ENCODE results near the gene SLAIN1. TPM values are rescaled to one million over a fixed set of nuclear protein-coding genes. Genes with fewer than 3 reads are reported as not detected.
A peak's percentile ranks its signal among the peaks of the same experiment; 100 is the strongest.

Gene SLAIN1
- total RNA-seq, 2 experiments from 2014 or later = 40.1 to 44.2 TPM

DNA sequence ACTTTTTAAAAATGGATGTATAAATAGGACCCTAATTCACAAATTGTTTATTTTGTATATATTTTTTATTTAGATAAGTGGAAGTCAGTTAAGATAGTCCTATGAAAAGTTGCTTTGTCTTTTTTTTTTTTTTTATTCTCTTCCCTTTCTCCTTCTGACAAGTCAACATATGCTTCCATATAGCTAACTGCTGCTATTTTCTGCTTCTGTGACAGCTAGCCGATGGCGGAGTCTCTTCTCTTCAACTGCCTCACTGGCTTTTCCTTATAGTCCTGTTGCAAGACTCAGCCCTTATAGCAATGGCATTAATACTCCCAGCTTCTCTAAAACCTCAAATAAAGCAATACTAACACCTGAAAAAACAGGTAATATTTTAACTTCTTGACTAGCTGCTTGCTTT lies 45.3 kb downstream of the SLAIN1 start:
- peaks cover 36% of the 10 kb centered on the region for H3K36me3 Mint-ChIP-seq
- H3K27ac Mint-ChIP-seq = no peak overlapping the region
- ATAC-seq = no peak
- H3K27me3 Mint-ChIP-seq = no peaks in the 10 kb centered on the region
- DNase-seq = no peak
- H3K9me3 Mint-ChIP-seq (ENCODE audit: low read depth) = no peaks in the 10 kb centered on the region
- no peak overlapping the region for H3K4me3 Mint-ChIP-seq
- CTCF ChIA-PET = interaction anchor here (1.1 to 1.3 kb wide), 2 partner anchors 13 to 150 kb away, joined by 3 read pairs; no protein-coding TSS in a partner anchor
- peaks cover 15% of the 10 kb centered on the region for H3K4me1 Mint-ChIP-seq

DNA sequence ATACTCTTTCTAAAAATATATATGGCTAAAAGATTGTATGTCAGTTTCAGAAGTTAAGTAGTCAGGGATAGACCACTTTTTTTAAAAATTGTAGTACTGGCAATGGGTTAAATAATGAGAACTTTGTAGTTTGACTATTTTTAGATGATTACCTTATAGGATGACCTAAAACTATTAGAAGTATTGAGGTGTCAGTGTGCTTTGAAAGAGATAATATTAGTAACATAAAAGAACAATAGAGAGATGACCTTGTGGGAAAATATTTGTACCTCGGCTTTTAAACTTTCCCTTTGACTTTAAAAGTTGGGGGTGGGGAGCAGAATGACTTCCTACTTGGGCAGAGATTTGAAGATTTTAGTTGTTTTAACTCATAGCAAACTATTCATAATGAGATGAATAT lies 48.3 kb downstream of the SLAIN1 start:
- Mint-ChIP-seq H3K4me1 (peaks cover 2% of the 10 kb centered on the region), H3K27me3 (no peaks in the 10 kb centered on the region), H3K4me3 (no peak overlapping the region), H3K9me3 (ENCODE audit: low read depth) (no peaks in the 10 kb centered on the region), H3K27ac (no peak overlapping the region), H3K36me3 (peaks cover 31% of the 10 kb centered on the region)
- DNase-seq = no peak
- CTCF ChIA-PET = no interaction called here
- no peak for ATAC-seq

GRCh38 chr13:77749344-77749880 lies 51.9 kb downstream of the SLAIN1 start:
- no peak overlapping the region for H3K27ac Mint-ChIP-seq
- peaks cover 10% of the 10 kb centered on the region for H3K4me1 Mint-ChIP-seq
- H3K9me3 Mint-ChIP-seq (ENCODE audit: low read depth) = no peaks in the 10 kb centered on the region

DNA sequence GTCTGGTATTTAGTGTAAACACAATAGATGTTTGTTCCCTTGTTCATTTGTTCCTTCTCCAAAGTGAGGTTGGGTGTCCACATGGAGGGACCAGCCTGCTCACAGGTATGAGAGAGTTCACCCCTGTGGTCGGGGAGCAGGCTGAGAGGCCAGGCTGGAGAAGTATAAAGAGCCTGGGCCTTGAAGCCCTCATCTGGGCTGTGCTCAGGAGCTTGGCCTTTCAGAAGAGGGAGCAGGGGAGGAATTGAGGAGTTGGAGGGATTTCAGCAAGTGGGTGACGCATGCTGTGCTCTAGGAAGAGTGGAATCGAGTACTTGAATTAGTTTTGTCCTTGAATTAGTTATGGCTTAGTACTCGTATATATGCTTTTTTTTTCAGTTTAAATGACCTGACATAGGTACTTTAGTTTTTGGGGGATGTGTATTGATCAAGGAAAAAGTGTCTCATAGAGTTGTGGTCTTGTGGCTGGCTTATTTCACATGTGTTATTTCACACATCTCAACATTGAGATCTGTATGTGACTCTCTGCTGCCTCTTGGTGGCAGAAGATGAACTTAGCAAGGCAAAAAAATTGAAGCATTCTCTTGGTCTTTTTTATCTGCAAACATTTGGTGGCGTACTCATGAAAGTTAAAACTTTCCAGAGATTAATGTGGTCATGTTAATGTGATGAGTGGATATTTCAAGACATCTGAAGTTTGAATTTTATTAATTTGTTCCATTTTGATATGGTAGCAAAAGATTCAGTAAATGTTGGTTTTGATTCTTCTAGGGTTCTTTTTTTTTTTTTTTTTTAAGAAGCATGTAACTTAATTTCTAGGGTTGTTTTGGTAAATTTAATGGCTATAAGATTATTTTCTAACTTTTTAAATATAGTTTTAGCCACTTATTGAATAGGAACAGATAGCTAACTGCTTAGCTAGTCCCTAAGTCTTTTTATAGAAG lies 54.3 kb downstream of the SLAIN1 start:
- CTCF ChIA-PET = interaction anchor here (0.6 to 4.0 kb wide), 10 partner anchors 55 to 1875 kb away, joined by 3 to 20 read pairs (median 4); no protein-coding TSS in a partner anchor
- Mint-ChIP-seq H3K4me1 (peaks cover 10% of the 10 kb centered on the region), H3K27me3 (no peaks in the 10 kb centered on the region)

More at GRCh38 chr13:77749344-77749880, 51.9 kb downstream of the SLAIN1 start:
- DNase-seq (no peak), ATAC-seq (no peak)
- Mint-ChIP-seq H3K27me3 (no peaks in the 10 kb centered on the region), H3K36me3 (peaks cover 27% of the 10 kb centered on the region), H3K4me3 (no peak overlapping the region)
- CTCF ChIA-PET = interaction anchor here (0.7 to 4.0 kb wide), 5 partner anchors 15 to 271 kb away, joined by 3 to 17 read pairs (median 3); no protein-coding TSS in a partner anchor

DNA sequence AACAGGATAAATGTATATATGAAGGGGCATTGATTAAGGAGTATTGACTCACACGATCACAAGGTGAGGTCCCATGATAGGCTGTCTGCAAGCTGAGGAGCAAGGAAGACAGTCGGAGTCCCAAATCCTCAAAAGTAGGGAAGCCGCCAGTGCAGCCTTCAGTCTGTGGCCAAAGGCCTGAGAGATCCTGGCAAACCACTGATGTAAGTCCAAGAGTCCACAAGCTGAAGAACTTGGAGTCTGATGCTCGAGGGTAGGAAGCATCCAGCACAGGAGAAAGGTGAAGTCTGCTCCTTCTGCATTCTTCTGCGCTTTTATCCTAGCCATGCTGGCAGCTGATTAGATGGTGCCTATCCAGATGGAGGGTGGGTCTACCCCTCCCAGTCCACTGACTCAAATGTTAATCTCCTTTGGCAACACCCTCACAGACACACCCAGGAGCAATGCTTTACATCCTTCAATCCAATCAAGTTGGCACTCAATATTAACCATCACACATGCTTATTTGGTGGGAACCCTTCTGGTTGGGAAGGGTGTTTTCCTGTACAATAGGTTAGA lies 55.1 kb downstream of the SLAIN1 start:
- Mint-ChIP-seq H3K27me3 (no peaks in the 10 kb centered on the region), H3K36me3 (peaks cover 21% of the 10 kb centered on the region), H3K4me1 (peaks cover 10% of the 10 kb centered on the region), H3K4me3 (no peak overlapping the region), H3K27ac (no peak overlapping the region), H3K9me3 (ENCODE audit: low read depth) (no peaks in the 10 kb centered on the region)
- ATAC-seq = no peak
- no peak for DNase-seq
- CTCF ChIA-PET = interaction anchor here (0.6 to 2.2 kb wide), 9 partner anchors 56 to 1876 kb away, joined by 3 to 20 read pairs (median 4); no protein-coding TSS in a partner anchor

More for the DNA sequence above, 54.3 kb downstream of the SLAIN1 start:
- Mint-ChIP-seq H3K27ac (peak overlapping the region; percentile 9), H3K4me3 (no peak overlapping the region), H3K9me3 (ENCODE audit: low read depth) (no peaks in the 10 kb centered on the region), H3K36me3 (peaks cover 22% of the 10 kb centered on the region)
- ATAC-seq (peak; percentile 79), DNase-seq (peak; percentile 67)

DNA sequence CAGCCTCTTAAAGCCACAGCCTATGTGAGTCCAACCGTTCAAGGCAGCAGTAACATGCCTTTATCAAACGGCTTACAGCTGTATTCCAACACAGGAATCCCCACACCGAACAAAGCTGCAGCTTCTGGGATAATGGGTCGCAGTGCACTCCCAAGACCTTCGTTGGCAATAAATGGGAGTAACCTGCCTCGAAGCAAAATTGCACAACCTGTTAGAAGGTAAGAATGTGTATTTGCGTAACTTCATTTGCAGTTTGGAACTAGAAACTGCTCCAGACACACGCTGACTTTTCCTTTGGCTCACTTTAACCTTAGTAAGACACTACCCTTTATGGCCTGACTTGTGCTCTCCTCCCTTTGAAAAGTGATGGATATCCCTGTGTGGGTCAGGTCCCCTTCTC lies 63.4 kb downstream of the SLAIN1 start:
- no peaks in the 10 kb centered on the region for H3K4me1 Mint-ChIP-seq
- CTCF ChIA-PET = interaction anchor here (1.4 kb wide), 1 partner anchor 17 kb away, joined by 7 read pairs; no protein-coding TSS in a partner anchor

DNA sequence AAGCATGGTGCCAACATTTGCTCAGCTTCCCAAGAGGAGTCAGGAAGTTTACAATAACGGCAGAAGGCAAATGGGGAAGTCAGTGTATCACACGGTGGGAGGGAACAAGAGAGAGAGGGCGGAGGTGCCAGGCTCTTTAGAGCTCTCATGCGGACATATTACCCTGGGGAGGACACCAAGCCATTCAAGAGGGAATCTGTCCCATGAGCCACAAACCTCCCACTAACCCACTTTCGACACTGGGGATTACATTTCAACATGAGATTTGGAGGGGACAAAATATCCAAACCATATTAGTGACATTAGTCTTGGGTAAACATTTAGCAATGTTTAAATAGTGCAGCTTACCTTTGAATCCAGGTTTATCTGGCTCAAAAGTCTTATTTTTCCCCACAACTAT lies 69.9 kb downstream of the SLAIN1 start:
- Mint-ChIP-seq H3K4me1 (peaks cover 4% of the 10 kb centered on the region), H3K36me3 (peaks cover 56% of the 10 kb centered on the region), H3K9me3 (ENCODE audit: low read depth) (no peaks in the 10 kb centered on the region), H3K27me3 (no peaks in the 10 kb centered on the region), H3K27ac (no peak overlapping the region), H3K4me3 (no peak overlapping the region)
- no peak for DNase-seq
- ATAC-seq = no peak
- CTCF ChIA-PET = no interaction called here

More for the DNA sequence above, 63.4 kb downstream of the SLAIN1 start:
- Mint-ChIP-seq H3K36me3 (peaks cover 68% of the 10 kb centered on the region), H3K4me3 (no peak overlapping the region), H3K27ac (no peak overlapping the region), H3K27me3 (no peaks in the 10 kb centered on the region), H3K9me3 (ENCODE audit: low read depth) (no peaks in the 10 kb centered on the region)
- ATAC-seq (no peak), DNase-seq (no peak)

DNA sequence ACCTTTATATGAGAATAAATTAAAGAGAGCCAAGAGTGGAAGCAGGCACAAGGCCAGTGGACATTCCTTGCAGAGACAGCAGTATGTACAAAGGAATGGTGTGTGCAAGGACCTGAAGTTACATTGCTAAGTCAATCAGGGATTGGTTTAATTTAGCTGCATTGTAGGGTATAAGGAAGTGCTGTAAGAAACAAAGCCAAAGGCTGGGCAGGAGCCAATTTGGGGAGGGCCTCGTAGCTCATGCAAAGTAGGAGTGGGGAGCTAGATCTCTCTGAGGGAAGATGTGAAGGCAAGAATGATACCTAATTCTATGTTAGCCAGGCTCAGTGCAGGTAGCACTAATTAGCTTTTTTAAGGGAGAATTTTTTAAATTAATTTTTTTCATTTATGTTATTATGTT lies 76.7 kb downstream of the SLAIN1 start:
- H3K36me3 Mint-ChIP-seq = peaks cover 8% of the 10 kb centered on the region
- DNase-seq = no peak
- H3K27ac Mint-ChIP-seq = no peak overlapping the region
- H3K9me3 Mint-ChIP-seq (ENCODE audit: low read depth) = no peaks in the 10 kb centered on the region
- H3K4me1 Mint-ChIP-seq = peaks cover 5% of the 10 kb centered on the region
- H3K4me3 Mint-ChIP-seq = no peak overlapping the region
- CTCF ChIA-PET = interaction anchor here (3.5 kb wide), 1 partner anchor 347 kb away, joined by 9 read pairs; no protein-coding TSS in a partner anchor
- no peaks in the 10 kb centered on the region for H3K27me3 Mint-ChIP-seq
- ATAC-seq = no peak

DNA sequence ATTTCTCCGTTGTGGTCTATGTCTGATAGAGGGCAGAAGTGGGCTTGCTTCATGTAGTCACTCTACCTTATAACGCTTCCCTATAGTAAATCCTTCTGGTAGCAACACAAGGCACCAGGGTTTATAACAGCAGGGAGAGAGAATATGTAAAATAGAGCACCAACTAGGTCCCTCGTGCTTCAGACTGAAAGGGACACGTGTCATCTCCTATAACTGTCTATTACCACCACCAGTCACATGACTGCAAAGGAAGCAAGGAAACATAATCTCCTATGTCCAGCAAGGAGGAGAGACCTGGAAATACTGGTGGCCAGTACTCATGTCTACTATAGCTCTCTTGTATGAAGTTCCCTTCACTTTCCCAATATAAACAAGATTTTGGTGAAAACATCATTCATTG lies 79.2 kb downstream of the SLAIN1 start:
- CTCF ChIA-PET = interaction anchor here (1.2 kb wide), 2 partner anchors 34 to 344 kb away, joined by 3 to 7 read pairs; no protein-coding TSS in a partner anchor
- Mint-ChIP-seq H3K27me3 (no peaks in the 10 kb centered on the region), H3K36me3 (no peaks in the 10 kb centered on the region), H3K4me3 (no peak overlapping the region), H3K9me3 (ENCODE audit: low read depth) (no peaks in the 10 kb centered on the region), H3K27ac (no peak overlapping the region), H3K4me1 (peaks cover 13% of the 10 kb centered on the region)
- no peak for DNase-seq
- ATAC-seq = no peak

GRCh38 chr13:77779552-77780272 lies 82.2 kb downstream of the SLAIN1 start:
- no peaks in the 10 kb centered on the region for H3K27me3 Mint-ChIP-seq
- H3K4me1 Mint-ChIP-seq = peaks cover 13% of the 10 kb centered on the region
- peak; percentile 48 for DNase-seq
- H3K4me3 Mint-ChIP-seq = no peak overlapping the region
- H3K36me3 Mint-ChIP-seq = no peaks in the 10 kb centered on the region
- CTCF ChIA-PET = interaction anchor here (1.4 to 2.0 kb wide), 2 partner anchors 10 to 342 kb away, joined by 3 to 13 read pairs; no protein-coding TSS in a partner anchor
- H3K9me3 Mint-ChIP-seq (ENCODE audit: low read depth) = no peaks in the 10 kb centered on the region
- peak; percentile 69 for ATAC-seq
- peak overlapping the region; percentile 6 for H3K27ac Mint-ChIP-seq

- CTCF ChIA-PET = interaction anchor here (0.8 kb wide), 1 partner anchor 339 kb away, joined by 3 read pairs; no protein-coding TSS in a partner anchor
- DNase-seq = no peak
- Mint-ChIP-seq H3K36me3 (no peaks in the 10 kb centered on the region), H3K9me3 (ENCODE audit: low read depth) (no peaks in the 10 kb centered on the region), H3K27ac (no peak overlapping the region), H3K4me1 (peaks cover 13% of the 10 kb centered on the region), H3K4me3 (no peak overlapping the region), H3K27me3 (no peaks in the 10 kb centered on the region)
- ATAC-seq = no peak
These were observed 84.3 kb downstream of the SLAIN1 start for GRCh38 chr13:77781808-77782207.

GRCh38 chr13:77784515-77784914 lies 87.0 kb downstream of the SLAIN1 start:
- CTCF ChIA-PET = interaction anchor here (1.3 kb wide), 1 partner anchor 11 kb away, joined by 3 read pairs; no protein-coding TSS in a partner anchor
- Mint-ChIP-seq H3K27ac (no peak overlapping the region), H3K36me3 (no peaks in the 10 kb centered on the region), H3K4me3 (no peak overlapping the region), H3K9me3 (ENCODE audit: low read depth) (no peaks in the 10 kb centered on the region), H3K4me1 (peaks cover 11% of the 10 kb centered on the region), H3K27me3 (no peaks in the 10 kb centered on the region)
- DNase-seq (no peak), ATAC-seq (no peak)

Measured in activated CD8-positive, alpha-beta memory T cell treated with anti-CD3 and anti-CD28 coated beads, Interleukin-2, amount 10 ng/mL, durations not matched to agents 7 days and 5 days (primary cell).